Cardiac fibroblast (primary cell): Measurements from ENCODE around the gene CEP250.
"Not testable (repeated sequence)": the region's sequence is repeated elsewhere in the genome, so short reads cannot be mapped to it uniquely, and the experiment has no call there.

Experiments
- DNase-seq, 2 donors: peaks; one replicate each; pipeline versions ENCODE4 v3.0.0 to v3.0.0-alpha.2; 2010; ENCODE audit warnings: low read depth in 2 of 2
- H3K4me3 ChIP-seq, 2 donors: replicated peaks in 1 of 2; 1 replicate in 1 of 2; 2 replicates in 1 of 2; pipeline ENCODE4 v1.5.1; 2011; ENCODE audit warnings: low read depth in 2 of 2, low read length in 2 of 2, mild to moderate bottlenecking in 2 of 2, moderate library complexity in 1 of 2
- TF ChIP-seq, protein P1 (sequence below): IDR thresholded peaks from one replicate; pipeline ENCODE4 v1.5.1; 2011; ENCODE audit warnings: low read depth, mild to moderate bottlenecking, low read length, inconsistent platforms

CEP250 gene

GRCh38 chr20:35453647-35454046 is 1.8 kb upstream of the CEP250 start:
- no peak for DNase-seq
- H3K4me3 ChIP-seq = no peak overlapping the region
- TF ChIP-seq, protein P1, sequence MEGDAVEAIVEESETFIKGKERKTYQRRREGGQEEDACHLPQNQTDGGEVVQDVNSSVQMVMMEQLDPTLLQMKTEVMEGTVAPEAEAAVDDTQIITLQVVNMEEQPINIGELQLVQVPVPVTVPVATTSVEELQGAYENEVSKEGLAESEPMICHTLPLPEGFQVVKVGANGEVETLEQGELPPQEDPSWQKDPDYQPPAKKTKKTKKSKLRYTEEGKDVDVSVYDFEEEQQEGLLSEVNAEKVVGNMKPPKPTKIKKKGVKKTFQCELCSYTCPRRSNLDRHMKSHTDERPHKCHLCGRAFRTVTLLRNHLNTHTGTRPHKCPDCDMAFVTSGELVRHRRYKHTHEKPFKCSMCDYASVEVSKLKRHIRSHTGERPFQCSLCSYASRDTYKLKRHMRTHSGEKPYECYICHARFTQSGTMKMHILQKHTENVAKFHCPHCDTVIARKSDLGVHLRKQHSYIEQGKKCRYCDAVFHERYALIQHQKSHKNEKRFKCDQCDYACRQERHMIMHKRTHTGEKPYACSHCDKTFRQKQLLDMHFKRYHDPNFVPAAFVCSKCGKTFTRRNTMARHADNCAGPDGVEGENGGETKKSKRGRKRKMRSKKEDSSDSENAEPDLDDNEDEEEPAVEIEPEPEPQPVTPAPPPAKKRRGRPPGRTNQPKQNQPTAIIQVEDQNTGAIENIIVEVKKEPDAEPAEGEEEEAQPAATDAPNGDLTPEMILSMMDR = no peak

GRCh38 chr20:35456700-35457099 is 1.3 kb downstream of the CEP250 start:
- not testable (repeated sequence) for H3K4me3 ChIP-seq, DNase-seq

- not testable (repeated sequence) for H3K4me3 ChIP-seq, DNase-seq
Observed at GRCh38 chr20:35457539-35457938, 2.1 kb downstream of the CEP250 start.

DNA sequence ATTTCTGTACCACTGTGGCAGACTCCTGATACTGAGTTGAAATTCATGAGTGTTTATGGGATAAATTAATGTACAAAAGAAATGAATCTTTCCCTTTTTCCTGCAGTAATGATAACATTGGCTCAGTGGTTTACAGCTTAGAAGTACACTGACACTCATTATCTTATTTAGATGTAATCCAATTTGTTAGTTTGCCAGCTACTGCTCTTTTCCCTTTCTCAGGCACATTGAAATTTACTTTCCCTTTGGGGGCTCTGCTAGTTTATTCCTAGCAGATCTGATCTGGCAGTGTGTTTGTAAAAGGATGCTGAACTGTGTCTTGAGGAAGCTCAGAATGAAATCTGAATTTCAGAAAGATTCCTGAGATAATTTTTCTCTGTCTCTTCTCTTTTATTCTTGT is 3.0 kb downstream of the CEP250 start:
- TF ChIP-seq, protein P1 = no peak
- DNase-seq = no peak
- no peak overlapping the region for H3K4me3 ChIP-seq

DNA sequence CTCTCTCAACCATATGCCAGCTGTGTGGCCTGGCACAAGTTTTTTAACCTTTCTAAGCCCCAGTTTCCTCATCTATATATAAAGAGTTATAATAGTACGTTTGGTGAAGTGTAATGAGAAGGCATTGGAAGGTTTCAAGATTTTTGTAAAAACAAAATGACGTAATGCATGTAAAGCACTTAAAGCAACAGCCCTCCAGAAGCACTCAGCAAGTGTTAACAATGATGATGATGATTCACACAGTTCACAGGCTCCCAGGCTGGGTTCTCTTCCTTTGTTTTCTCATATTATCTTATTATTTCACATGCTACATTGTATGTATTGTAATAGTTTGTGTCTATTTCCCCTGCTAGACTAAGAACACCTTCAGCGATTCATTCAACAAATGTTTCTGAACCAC is 6.2 kb downstream of the CEP250 start:
- TF ChIP-seq, protein P1 = no peak
- DNase-seq = peak; percentile 26 to 52
- no peak overlapping the region for H3K4me3 ChIP-seq

DNA sequence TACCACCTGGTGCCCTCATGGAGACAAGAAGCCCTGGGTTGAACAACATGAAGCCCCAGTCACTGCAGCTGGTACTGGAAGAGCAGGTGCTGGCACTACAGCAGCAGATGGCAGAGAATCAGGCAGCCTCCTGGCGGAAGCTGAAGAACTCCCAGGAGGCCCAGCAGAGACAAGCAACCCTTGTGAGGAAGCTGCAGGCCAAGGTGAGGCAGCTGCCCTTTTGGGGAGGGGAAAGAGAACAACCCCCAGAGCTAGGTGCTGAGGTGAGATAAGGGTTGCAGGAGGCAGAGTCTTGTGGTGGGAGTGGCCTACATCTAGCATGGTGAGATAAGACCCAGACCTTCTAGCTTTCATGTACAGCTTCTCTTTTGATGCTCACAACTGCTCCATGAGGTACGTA is 7.0 kb downstream of the CEP250 start:
- TF ChIP-seq, protein P1 = no peak
- no peak for DNase-seq
- H3K4me3 ChIP-seq = no peak overlapping the region

DNA sequence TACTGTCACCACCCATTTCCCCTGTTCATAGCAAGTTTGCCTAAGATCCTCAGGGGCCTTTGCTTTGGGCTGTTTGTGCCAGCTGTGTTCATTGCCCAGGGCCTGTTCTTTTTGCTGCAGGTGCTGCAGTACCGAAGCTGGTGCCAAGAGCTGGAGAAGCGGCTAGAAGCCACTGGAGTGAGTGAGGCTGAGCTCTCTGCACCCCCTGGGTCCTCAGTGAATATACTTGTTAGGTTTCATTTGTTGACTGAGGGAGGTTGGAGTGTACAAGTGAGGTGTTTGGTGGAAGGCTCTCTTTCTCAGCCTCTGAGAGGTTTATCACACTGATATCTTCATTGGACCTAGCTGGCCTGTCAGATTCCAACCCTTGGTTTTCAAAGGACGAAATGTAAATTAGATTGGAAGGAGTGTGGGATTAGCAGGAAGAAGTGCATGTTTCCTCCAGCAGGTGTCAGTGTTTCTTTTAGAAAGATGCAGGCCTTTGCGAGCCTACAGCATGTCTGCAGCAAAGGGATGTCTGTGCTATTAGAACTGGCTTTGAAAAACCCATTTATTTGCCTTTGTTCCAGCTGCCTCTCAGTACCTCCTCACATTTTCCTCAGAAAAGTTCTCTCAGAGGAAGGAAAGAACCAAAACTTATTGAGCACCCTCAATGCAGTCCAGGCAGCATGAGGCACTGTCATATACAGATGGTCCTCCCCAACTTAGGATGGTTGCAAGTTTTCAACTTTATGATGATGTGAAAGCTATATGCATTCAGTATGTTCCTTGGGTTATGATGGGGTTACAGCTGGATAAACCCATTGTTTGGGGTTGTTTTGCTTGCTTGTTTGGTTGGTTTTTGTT is 8.3 kb downstream of the CEP250 start:
- peak; percentile 80 to 85 for DNase-seq
- H3K4me3 ChIP-seq = no peak overlapping the region
- TF ChIP-seq, protein P1 = peak; percentile 82

GRCh38 chr20:35465976-35466375 is 10.6 kb downstream of the CEP250 start:
- DNase-seq = no peak
- TF ChIP-seq, protein P1 = no peak
- no peak overlapping the region for H3K4me3 ChIP-seq
